Glutamatergic neuron (in vitro differentiated cells): ENCODE data around the gene PIGW. TPM values are rescaled to one million over a fixed set of nuclear protein-coding genes. Genes with fewer than 3 reads are reported as not detected.

ENCODE experiments used
- DNase-seq: peaks from one replicate; pipeline ENCODE4 v3.0.0; 2022
- H3K27ac Mint-ChIP-seq: one replicate; pipeline ENCODE4 v1.8.0; 2020; ENCODE audit warnings: mild to moderate bottlenecking, mixed read lengths, inconsistent platforms; ENCODE audit not compliant: unreplicated experiment
- H3K27me3 Mint-ChIP-seq: one replicate; pipeline ENCODE4 v1.8.0; 2020; ENCODE audit warnings: mild to moderate bottlenecking, moderate library complexity, mixed read lengths, inconsistent platforms; ENCODE audit not compliant: unreplicated experiment
- H3K36me3 Mint-ChIP-seq: one replicate; pipeline ENCODE4 v1.8.0; 2020; ENCODE audit warnings: mild to moderate bottlenecking, mixed read lengths, inconsistent platforms; ENCODE audit not compliant: unreplicated experiment
- H3K4me1 Mint-ChIP-seq: one replicate; pipeline ENCODE4 v1.8.0; 2020; ENCODE audit warnings: mild to moderate bottlenecking, low read depth, mixed read lengths, inconsistent platforms; ENCODE audit not compliant: unreplicated experiment
- H3K4me3 Mint-ChIP-seq: one replicate; pipeline ENCODE4 v1.8.0; 2020; ENCODE audit warnings: mild to moderate bottlenecking, mixed read lengths, inconsistent platforms; ENCODE audit not compliant: unreplicated experiment
- H3K9me3 Mint-ChIP-seq: one replicate; pipeline ENCODE4 v1.8.0; 2020; ENCODE audit warnings: mild to moderate bottlenecking, moderate library complexity, mixed read lengths, inconsistent platforms; ENCODE audit not compliant: unreplicated experiment
- total RNA-seq: library from RNA; stranded (reverse); fragmentation: NEBNext Ultra II Directional; extraction: Animal tissue kit (Norgen Biotek cat#: 25700); gene quantifications from one replicate; pipeline ENCODE4 v1.2.1, GENCODE V29; 2021; ENCODE audit not compliant: unreplicated experiment
- TF ChIP-seq, protein P1 (sequence below): fragments of 200-600 bp; sonication (generic); IDR thresholded peaks from one replicate; pipeline ENCODE4 v1.5.0; 2021; ENCODE audit not compliant: partially characterized antibody, unreplicated experiment

The PIGW gene
- total RNA-seq, 1 donor from 2014 or later = 10.6 TPM

- H3K9me3 Mint-ChIP-seq = peaks cover 5% of the 10 kb centered on the region
- H3K4me3 Mint-ChIP-seq = no peak overlapping the region
- peaks cover 31% of the 10 kb centered on the region for H3K4me1 Mint-ChIP-seq
- H3K27me3 Mint-ChIP-seq = peaks cover 3% of the 10 kb centered on the region
- H3K36me3 Mint-ChIP-seq = peaks cover 11% of the 10 kb centered on the region
- TF ChIP-seq, protein P1, sequence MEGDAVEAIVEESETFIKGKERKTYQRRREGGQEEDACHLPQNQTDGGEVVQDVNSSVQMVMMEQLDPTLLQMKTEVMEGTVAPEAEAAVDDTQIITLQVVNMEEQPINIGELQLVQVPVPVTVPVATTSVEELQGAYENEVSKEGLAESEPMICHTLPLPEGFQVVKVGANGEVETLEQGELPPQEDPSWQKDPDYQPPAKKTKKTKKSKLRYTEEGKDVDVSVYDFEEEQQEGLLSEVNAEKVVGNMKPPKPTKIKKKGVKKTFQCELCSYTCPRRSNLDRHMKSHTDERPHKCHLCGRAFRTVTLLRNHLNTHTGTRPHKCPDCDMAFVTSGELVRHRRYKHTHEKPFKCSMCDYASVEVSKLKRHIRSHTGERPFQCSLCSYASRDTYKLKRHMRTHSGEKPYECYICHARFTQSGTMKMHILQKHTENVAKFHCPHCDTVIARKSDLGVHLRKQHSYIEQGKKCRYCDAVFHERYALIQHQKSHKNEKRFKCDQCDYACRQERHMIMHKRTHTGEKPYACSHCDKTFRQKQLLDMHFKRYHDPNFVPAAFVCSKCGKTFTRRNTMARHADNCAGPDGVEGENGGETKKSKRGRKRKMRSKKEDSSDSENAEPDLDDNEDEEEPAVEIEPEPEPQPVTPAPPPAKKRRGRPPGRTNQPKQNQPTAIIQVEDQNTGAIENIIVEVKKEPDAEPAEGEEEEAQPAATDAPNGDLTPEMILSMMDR = no peak
- H3K27ac Mint-ChIP-seq = peak overlapping the region; percentile 91
- no peak for DNase-seq
These were observed 36.1 kb upstream of the PIGW start for GRCh38 chr17:36498560-36499300.

DNA sequence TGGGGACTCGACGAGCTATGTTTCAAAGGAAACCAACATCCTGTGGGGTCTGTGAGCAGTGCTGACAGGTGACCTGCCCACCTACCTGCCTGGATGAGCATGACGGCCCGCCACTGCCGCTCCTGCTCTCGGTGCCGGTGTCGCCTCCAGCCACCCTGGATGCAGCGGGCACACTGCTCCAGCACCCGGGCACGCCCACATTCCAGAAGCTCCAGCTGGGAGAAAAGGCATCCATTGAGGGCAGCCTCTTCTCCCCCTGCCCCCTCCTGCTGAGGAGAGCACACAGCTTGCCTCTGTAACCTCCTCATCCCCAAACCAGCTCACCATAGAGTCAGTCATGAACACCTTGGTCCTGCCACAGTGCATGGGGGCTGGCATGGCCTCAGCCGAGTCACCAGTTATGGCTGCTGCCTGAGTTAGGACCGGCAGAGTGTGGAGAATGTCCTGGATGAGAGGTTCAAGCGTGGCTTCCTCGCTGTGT lies 34.0 kb upstream of the PIGW start:
- Mint-ChIP-seq H3K4me1 (peaks cover 38% of the 10 kb centered on the region), H3K4me3 (no peak overlapping the region), H3K36me3 (peaks cover 6% of the 10 kb centered on the region), H3K27ac (no peak overlapping the region), H3K27me3 (peaks cover 13% of the 10 kb centered on the region), H3K9me3 (peaks cover 8% of the 10 kb centered on the region)
- DNase-seq = no peak
- TF ChIP-seq, protein P1 = no peak

DNA sequence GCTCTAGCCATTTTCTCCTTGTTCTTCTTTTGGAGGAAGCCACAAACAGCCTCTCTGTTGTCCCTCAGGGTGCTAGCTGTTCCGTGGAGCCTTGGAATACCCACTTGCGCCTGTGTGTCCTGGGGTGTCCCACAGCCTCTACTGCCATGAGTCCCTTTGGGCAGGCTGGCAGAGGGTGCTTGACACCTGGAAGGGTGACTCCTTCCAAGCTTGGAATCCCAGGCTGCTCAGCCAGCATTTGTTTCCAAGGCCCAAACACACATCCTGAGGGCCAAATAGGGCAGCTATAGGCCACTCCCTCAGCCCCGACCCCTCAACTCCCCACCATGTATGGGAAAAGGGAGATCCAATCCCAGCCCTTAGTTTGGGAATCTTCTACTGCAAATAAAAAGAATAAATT lies 33.4 kb upstream of the PIGW start:
- Mint-ChIP-seq H3K27me3 (peaks cover 15% of the 10 kb centered on the region), H3K9me3 (peaks cover 8% of the 10 kb centered on the region), H3K4me1 (peaks cover 37% of the 10 kb centered on the region), H3K36me3 (peaks cover 6% of the 10 kb centered on the region), H3K27ac (no peak overlapping the region), H3K4me3 (no peak overlapping the region)
- TF ChIP-seq, protein P1 = no peak
- no peak for DNase-seq

GRCh38 chr17:36501963-36502362 lies 32.8 kb upstream of the PIGW start:
- TF ChIP-seq, protein P1 = no peak
- peaks cover 6% of the 10 kb centered on the region for H3K36me3 Mint-ChIP-seq
- H3K9me3 Mint-ChIP-seq = peaks cover 8% of the 10 kb centered on the region
- peaks cover 36% of the 10 kb centered on the region for H3K4me1 Mint-ChIP-seq
- peak overlapping the region; percentile 7 for H3K27ac Mint-ChIP-seq
- peaks cover 15% of the 10 kb centered on the region for H3K27me3 Mint-ChIP-seq
- H3K4me3 Mint-ChIP-seq = no peak overlapping the region
- no peak for DNase-seq

- H3K9me3 Mint-ChIP-seq = peaks cover 8% of the 10 kb centered on the region
- peaks cover 6% of the 10 kb centered on the region for H3K36me3 Mint-ChIP-seq
- peaks cover 27% of the 10 kb centered on the region for H3K4me1 Mint-ChIP-seq
- no peak overlapping the region for H3K4me3 Mint-ChIP-seq
- H3K27ac Mint-ChIP-seq = peak overlapping the region; percentile 56
- DNase-seq = no peak
- TF ChIP-seq, protein P1 = no peak
- H3K27me3 Mint-ChIP-seq = peaks cover 15% of the 10 kb centered on the region
These were observed 31.2 kb upstream of the PIGW start for GRCh38 chr17:36503456-36504155.
